Measurements from ENCODE around the gene APOD.

Gene APOD

GRCh38 chr3:195544634-195545033 is 39.1 kb downstream of the APOD start:
- TF ChIP-seq GATA3 (IDR thresholded peaks at IDR 0.05; ENCODE audit: low read depth, low read length): no peak
- TF ChIP-seq GATA2 (IDR thresholded peaks at IDR 0.05; ENCODE audit: low read depth, low read length): no peak

DNA sequence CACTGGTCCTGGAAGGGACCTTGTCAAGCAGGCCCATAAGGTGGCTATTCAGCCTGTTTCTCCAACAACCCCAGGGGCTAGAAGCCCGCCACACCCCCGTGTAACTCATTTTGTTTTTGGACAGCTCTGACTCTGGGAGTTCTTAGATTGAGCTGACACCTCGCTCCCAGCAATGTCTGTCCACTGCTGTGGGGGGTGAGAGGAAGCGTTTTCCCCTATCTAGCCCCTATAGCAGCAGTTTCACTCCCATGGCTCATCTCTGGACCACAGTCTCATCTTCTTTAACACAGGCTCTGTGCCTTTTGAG is 39.6 kb downstream of the APOD start:
- TF ChIP-seq GATA2 (IDR thresholded peaks at IDR 0.05; ENCODE audit: low read depth, low read length) (no peak), GATA3 (IDR thresholded peaks at IDR 0.05; ENCODE audit: low read depth, low read length) (no peak)

DNA sequence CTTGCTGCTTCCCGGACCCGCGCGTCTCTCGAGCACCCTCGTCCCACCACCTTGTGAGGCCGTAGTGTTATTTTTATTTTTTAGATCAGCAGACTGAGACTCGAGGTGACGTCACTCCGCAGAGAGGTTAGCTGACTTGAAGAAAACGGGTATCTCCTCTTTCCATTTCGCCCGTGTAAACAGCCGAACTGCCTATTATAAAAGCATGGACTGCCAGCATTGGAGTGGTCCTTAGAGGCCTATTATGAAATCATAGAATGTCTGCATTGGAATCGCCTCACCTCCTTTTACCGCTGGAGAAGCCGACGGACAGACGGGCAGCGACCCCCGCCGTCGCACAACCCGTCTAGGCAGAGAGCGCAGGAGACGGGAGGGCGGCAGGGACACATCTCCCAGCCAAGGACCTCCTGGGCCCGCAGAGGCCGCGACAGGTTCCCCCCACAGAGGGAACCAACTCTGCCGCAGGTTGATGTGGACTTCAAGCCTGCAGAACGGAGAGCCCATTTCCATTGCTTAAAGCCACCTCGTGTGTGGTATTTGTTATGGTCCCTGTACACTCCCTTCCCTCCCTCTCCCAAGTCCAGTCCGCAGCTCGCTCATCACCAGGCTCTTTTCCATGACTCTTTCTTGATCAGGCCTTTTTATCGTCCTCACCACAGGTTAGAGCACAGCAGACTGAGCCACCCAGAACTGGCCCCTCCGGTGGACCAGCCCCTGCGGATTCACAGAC is 40.1 kb downstream of the APOD start:
- TF ChIP-seq GATA3 (IDR thresholded peaks at IDR 0.05; ENCODE audit: low read depth, low read length) (no peak), GATA2 (IDR thresholded peaks at IDR 0.05; ENCODE audit: low read depth, low read length) (no peak)

GRCh38 chr3:195542698-195543499 is 40.8 kb downstream of the APOD start, which contains the start of gene PPP1R2:
PPP1R2 (minus strand) TSS chr3:195543325; CDS start chr3:195543025, 300 bp downstream.
- TF ChIP-seq GATA2 (IDR thresholded peaks at IDR 0.05; ENCODE audit: low read depth, low read length): no peak
- TF ChIP-seq GATA3 (IDR thresholded peaks at IDR 0.05; ENCODE audit: low read depth, low read length): no peak

DNA sequence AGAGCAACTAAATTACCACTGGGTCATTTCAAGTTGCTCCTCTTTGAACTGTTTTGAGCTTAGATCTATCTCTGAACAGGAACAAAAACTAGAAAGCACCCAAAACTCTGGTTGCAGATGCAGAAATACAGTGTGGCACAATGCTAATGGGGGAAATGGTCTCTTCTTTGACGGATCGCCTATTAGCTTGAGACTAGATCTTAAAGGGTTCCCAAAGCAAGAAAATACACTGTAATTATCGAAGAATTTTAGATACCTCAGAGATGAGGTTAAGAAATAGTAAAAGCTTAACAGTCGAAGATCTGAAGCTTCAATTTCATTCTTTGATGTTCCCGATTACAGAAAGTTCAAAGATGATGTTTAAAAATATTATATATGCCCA is 41.4 kb downstream of the APOD start:
- TF ChIP-seq GATA2 (IDR thresholded peaks at IDR 0.05; ENCODE audit: low read depth, low read length): no peak
- no peak for TF ChIP-seq GATA3 (IDR thresholded peaks at IDR 0.05; ENCODE audit: low read depth, low read length)

DNA sequence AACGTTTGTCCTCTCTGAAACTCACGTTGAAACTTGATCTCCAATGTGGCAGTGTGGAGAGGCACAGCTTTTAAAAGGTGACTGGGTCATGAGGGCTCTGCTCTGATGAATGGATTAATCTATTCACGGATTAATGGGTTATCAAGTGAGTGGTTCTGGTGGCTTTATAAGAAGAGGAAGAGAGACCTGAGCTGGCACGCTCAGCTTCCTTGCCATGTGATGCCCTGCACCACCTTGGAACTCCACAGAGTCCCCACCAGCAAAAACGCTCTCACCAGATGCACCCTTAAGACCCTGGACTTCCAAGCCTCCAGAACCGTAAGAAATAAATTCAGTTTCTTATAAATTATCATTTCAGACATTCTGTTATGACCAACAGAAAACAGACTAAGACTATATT is 43.2 kb downstream of the APOD start:
- no peak for TF ChIP-seq GATA2 (IDR thresholded peaks at IDR 0.05; ENCODE audit: low read depth, low read length)
- no peak for TF ChIP-seq GATA3 (IDR thresholded peaks at IDR 0.05; ENCODE audit: low read depth, low read length)

GRCh38 chr3:195540027-195540426 is 43.7 kb downstream of the APOD start:
- TF ChIP-seq GATA3 (IDR thresholded peaks at IDR 0.05; ENCODE audit: low read depth, low read length) (no peak), GATA2 (IDR thresholded peaks at IDR 0.05; ENCODE audit: low read depth, low read length) (no peak)

- no peak for TF ChIP-seq GATA3 (IDR thresholded peaks at IDR 0.05; ENCODE audit: low read depth, low read length)
- no peak for TF ChIP-seq GATA2 (IDR thresholded peaks at IDR 0.05; ENCODE audit: low read depth, low read length)
Measured at GRCh38 chr3:195539479-195539878, 44.3 kb downstream of the APOD start.

GRCh38 chr3:195537995-195538394 is 45.7 kb downstream of the APOD start:
- no peak for TF ChIP-seq GATA2 (IDR thresholded peaks at IDR 0.05; ENCODE audit: low read depth, low read length)
- TF ChIP-seq GATA3 (IDR thresholded peaks at IDR 0.05; ENCODE audit: low read depth, low read length): no peak

DNA sequence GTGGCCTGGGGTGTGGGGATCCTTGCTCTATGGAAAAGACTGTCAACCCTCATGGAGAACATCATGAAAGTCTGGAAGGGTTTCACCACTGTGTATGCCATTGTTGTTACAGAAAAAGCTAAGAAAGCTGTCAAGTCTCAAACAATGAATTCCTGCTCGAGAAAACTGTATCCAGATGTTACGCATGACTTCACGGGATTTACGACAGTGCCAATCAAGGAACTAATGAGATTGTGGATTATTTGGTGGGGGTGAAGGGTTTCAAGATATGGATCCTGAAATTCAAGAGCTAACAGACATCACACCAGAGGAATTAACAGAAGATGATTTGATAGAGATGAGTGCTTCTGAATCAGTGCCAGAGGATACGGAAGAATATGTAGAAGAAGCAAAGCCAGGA is 48.4 kb downstream of the APOD start:
- no peak for TF ChIP-seq GATA2 (IDR thresholded peaks at IDR 0.05; ENCODE audit: low read depth, low read length)
- no peak for TF ChIP-seq GATA3 (IDR thresholded peaks at IDR 0.05; ENCODE audit: low read depth, low read length)

DNA sequence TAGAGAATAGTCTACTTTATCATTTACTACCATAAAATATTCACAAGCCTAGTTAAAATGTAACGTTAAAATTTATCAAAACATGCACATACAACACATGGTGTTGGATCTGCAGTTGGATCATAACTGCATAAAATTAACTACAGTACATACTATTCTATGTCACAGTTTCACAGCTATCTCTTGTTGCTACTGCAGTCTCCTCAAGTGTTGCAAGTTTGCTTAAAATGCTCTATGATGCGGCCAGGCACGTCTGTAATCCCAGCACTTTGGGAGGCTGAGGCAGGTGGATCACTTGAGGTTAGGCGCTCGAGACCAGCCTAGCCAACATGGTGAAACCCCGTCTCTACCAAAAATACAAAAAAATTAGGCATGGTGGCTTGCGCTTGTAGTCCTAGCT is 50.9 kb downstream of the APOD start:
- TF ChIP-seq GATA2 (IDR thresholded peaks at IDR 0.05; ENCODE audit: low read depth, low read length) (no peak), GATA3 (IDR thresholded peaks at IDR 0.05; ENCODE audit: low read depth, low read length) (no peak)

DNA sequence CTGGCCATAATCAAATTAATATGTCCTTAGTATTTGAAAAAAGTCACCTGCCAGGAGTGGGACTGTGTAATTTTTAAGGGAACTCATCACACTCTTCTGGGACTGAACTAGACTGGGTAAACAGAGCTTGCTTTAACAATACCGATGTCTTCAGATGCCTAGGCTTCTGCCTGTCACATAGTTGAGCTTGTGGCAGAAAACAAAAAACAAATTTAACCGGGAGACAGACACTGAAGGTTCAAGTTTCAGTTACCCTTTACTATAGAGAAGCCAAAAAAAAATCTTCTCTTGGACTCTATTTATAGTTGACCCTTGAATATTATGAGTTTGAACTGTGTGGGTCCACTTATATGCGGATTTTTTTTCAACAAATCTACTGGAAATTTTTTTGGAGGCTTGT is 51.4 kb downstream of the APOD start:
- TF ChIP-seq GATA2 (IDR thresholded peaks at IDR 0.05; ENCODE audit: low read depth, low read length): no peak
- TF ChIP-seq GATA3 (IDR thresholded peaks at IDR 0.05; ENCODE audit: low read depth, low read length): no peak

DNA sequence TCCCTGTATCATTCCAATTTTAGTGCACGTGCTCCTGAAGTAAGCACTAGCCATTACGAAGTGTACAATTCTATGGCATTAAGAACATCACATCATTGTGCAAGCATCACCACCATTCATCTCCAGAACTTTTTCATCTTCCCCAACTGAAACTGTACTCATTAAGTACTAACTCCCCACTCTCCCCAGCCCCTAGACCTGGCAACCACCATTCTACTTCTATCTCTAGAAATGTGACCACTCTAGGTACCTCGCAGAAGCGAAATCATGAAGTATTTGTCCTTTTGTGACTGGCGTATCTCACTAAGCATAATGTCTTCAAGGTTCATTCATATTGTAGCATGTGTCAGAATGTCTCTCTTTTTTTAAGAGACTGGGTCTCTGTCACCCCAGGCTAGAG is 52.1 kb downstream of the APOD start:
- TF ChIP-seq GATA3 (IDR thresholded peaks at IDR 0.05; ENCODE audit: low read depth, low read length): no peak
- no peak for TF ChIP-seq GATA2 (IDR thresholded peaks at IDR 0.05; ENCODE audit: low read depth, low read length)

DNA sequence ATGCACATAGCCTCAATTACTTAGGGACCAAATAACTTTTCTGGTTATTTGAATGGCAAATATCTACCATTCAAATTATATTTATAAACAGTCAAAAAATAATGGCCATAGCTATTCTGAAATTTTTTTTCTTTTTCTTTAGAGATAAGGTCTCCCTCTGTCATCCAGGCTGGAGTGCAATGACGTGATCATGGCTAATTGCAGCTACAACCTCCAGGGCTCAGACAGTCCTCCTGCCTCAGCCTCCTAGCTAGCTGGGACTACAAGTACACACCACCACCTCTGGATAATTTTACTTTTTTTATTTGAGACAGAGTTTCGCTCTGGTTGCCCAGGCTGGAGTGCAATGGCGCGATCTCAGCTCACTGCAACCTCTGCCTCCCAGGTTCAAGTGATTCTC is 57.2 kb downstream of the APOD start:
- TF ChIP-seq GATA2 (IDR thresholded peaks at IDR 0.05; ENCODE audit: low read depth, low read length) (no peak), GATA3 (IDR thresholded peaks at IDR 0.05; ENCODE audit: low read depth, low read length) (no peak)

Data from SH-SY5Y (cell line).